Testis (tissue), 3 donors: Measurements from ENCODE around the gene EGFR. TPM values are rescaled to one million over a fixed set of nuclear protein-coding genes. Genes with fewer than 3 reads are reported as not detected.

Experiments used
- DNase-seq: peaks from one replicate; pipeline ENCODE4 v3.0.0-alpha.2; 2019
- H3K27ac ChIP-seq, 2 donors: fragments of 200-600 bp; sonication (generic); one replicate each; pipeline ENCODE4 v1.5.1; 2019
- H3K27me3 ChIP-seq: fragments of 200-600 bp; sonication (generic); one replicate; pipeline ENCODE4 v1.5.1; 2019
- H3K36me3 ChIP-seq: fragments of 200-600 bp; sonication (generic); one replicate; pipeline ENCODE4 v1.5.1; 2017; ENCODE audit warnings: low read depth; ENCODE audit errors: missing control alignments
- H3K4me1 ChIP-seq: fragments of 200-600 bp; sonication (generic); one replicate; pipeline ENCODE4 v1.5.1; 2019
- H3K4me3 ChIP-seq, 2 donors: fragments of 200-600 bp; sonication (generic); one replicate each; pipeline ENCODE4 v1.5.1; 2017 to 2019
- H3K9me3 ChIP-seq: fragments of 200-600 bp; sonication (generic); one replicate; pipeline ENCODE4 v1.5.1; 2017
- CTCF ChIP-seq, 3 experiments: fragments of 450-650 bp in 2 of 3; fragments of 200-600 bp in 1 of 3; sonication (generic) in 1 of 3; IDR thresholded peaks; one replicate each; pipeline ENCODE4 v1.5.1; 2016 to 2019; ENCODE audit warnings: antibody characterized with exemption in 3 of 3, mild to moderate bottlenecking in 2 of 3, moderate library complexity in 1 of 3
- POLR2A ChIP-seq: fragments of 450-650 bp; IDR thresholded peaks from one replicate; pipeline ENCODE4 v1.6.1; 2017; ENCODE audit warnings: antibody characterized with exemption, mild to moderate bottlenecking, moderate library complexity
- WGBS, 2 donors: methylation state at CpG; one replicate each; pipeline ENCODE4 v1.1.5; 2018; 5-methylcytosine and 5-hydroxymethylcytosine counted together
- intact Hi-C: fragments of 100-400 bp; cut with DNase I; formaldehyde crosslinking; loops from one replicate; pipeline ENCODE4 v1.15.1; 2023; ENCODE audit warnings: low total_unique reads
- polyA plus RNA-seq: library from polyadenylated mRNA; stranded (reverse); fragments of 350-450 nt; fragmentation: Illumina TruSeq; extraction: RNeasy Lipid Tissue Mini Kit (QIAGEN cat#74804); gene quantifications from one replicate; pipeline ENCODE4 v1.2.3, GENCODE V29; 2014; ENCODE audit warnings: low read depth, low replicate concordance; ENCODE audit not compliant: insufficient read depth
- total RNA-seq, 2 donors: library from RNA; depleted of rRNA; stranded (reverse); fragments of >200 nt; gene quantifications; one replicate each; pipeline ENCODE4 v1.2.3, GENCODE V29; 2016

The EGFR gene
- total and polyA plus RNA-seq, 3 donors from 2014 or later, result 11.0 to 45.0 (median 18.2) TPM

GRCh38 chr7:55240418-55241142 is 221.8 kb downstream of the EGFR start:
- intact Hi-C loops, result no loop called here
- TF ChIP-seq CTCF (IDR thresholded peaks at IDR 0.05), result no peak
- no peak for TF ChIP-seq POLR2A
- no peaks in the 10 kb centered on the region for H3K36me3 ChIP-seq
- H3K4me1 ChIP-seq, result no peaks in the 10 kb centered on the region
- 84 to 90% methylated on average over 8 to 16 of the region's 16 CpGs for WGBS, 2 donors
- no peaks in the 10 kb centered on the region for H3K9me3 ChIP-seq
- no peaks in the 10 kb centered on the region for H3K27me3 ChIP-seq
- H3K4me3 ChIP-seq, result no peak overlapping the region
- no peak overlapping the region for H3K27ac ChIP-seq
- no peak for DNase-seq

GRCh38 chr7:55241958-55242357 is 223.1 kb downstream of the EGFR start:
- no peak overlapping the region for H3K4me3 ChIP-seq
- 86 to 93% methylated on average over 6 of the region's 6 CpGs for WGBS, 2 donors
- H3K4me1 ChIP-seq, result no peaks in the 10 kb centered on the region
- H3K36me3 ChIP-seq, result no peaks in the 10 kb centered on the region
- DNase-seq, result no peak
- no peak for TF ChIP-seq POLR2A
- TF ChIP-seq CTCF (IDR thresholded peaks at IDR 0.05), result no peak
- intact Hi-C loops, result no loop called here
- no peaks in the 10 kb centered on the region for H3K27me3 ChIP-seq
- no peak overlapping the region for H3K27ac ChIP-seq
- H3K9me3 ChIP-seq, result no peaks in the 10 kb centered on the region

- no peaks in the 10 kb centered on the region for H3K36me3 ChIP-seq
- 80 to 83% methylated on average over 2 of the region's 2 CpGs for WGBS, 2 donors
- TF ChIP-seq CTCF (IDR thresholded peaks at IDR 0.05) (no peak), POLR2A (no peak)
- no peak overlapping the region for H3K27ac ChIP-seq
- intact Hi-C loops, result no loop called here
- no peaks in the 10 kb centered on the region for H3K27me3 ChIP-seq
- no peak for DNase-seq
- H3K4me1 ChIP-seq, result no peaks in the 10 kb centered on the region
- no peaks in the 10 kb centered on the region for H3K9me3 ChIP-seq
- no peak overlapping the region for H3K4me3 ChIP-seq
These were observed 223.8 kb downstream of the EGFR start for GRCh38 chr7:55242613-55243012.

- Histone ChIP-seq H3K27me3 (no peaks in the 10 kb centered on the region), H3K4me1 (peaks cover 3% of the 10 kb centered on the region), H3K27ac (no peak overlapping the region), H3K4me3 (no peak overlapping the region), H3K36me3 (no peaks in the 10 kb centered on the region), H3K9me3 (no peaks in the 10 kb centered on the region)
- TF ChIP-seq CTCF (IDR thresholded peaks at IDR 0.05) (no peak), POLR2A (no peak)
- 84 to 88% methylated on average over 13 of the region's 13 CpGs for WGBS, 2 donors
- DNase-seq, result no peak
- intact Hi-C loops, result no loop called here
These were observed 225.4 kb downstream of the EGFR start for GRCh38 chr7:55244006-55244745.
